MG63 (cell line): ENCODE data around the gene RP2. TPM values are rescaled to one million over a fixed set of nuclear protein-coding genes. Genes with fewer than 3 reads are reported as not detected.
A peak's percentile ranks its signal among the peaks of the same experiment; 100 is the strongest.

Source experiments
- DNase-seq: peaks from one replicate; pipeline ENCODE4 v3.0.0-alpha.2; 2020
- H3K27me3 ChIP-seq: fragments of 250-450 bp; sonication (Bioruptor Pico); 2 replicates; pipeline ENCODE4 v1.5.1; 2020; ENCODE audit warnings: mild to moderate bottlenecking, moderate library complexity
- H3K36me3 ChIP-seq: fragments of 250-450 bp; sonication (Bioruptor Pico); 2 replicates; pipeline ENCODE4 v1.5.1; 2020; ENCODE audit warnings: mild to moderate bottlenecking, moderate library complexity
- H3K4me3 ChIP-seq: fragments of 250-450 bp; sonication (Bioruptor Pico); 2 replicates; pipeline ENCODE4 v1.5.1; 2020; ENCODE audit warnings: mild to moderate bottlenecking, moderate library complexity
- H3K9me3 ChIP-seq: fragments of 250-450 bp; sonication (Bioruptor Pico); 2 replicates; pipeline ENCODE4 v1.5.1; 2020; ENCODE audit warnings: mild to moderate bottlenecking, moderate library complexity
- total RNA-seq: library from RNA; depleted of rRNA; stranded (reverse); fragments of >200 nt; shearing (Covaris generic); gene quantifications from 2 replicates; pipeline ENCODE4 v1.2.3, GENCODE V29; 2014; ENCODE audit warnings: low replicate concordance

RP2 gene
- total RNA-seq, 1 experiment from 2014 or later, result 6.3 TPM

DNA sequence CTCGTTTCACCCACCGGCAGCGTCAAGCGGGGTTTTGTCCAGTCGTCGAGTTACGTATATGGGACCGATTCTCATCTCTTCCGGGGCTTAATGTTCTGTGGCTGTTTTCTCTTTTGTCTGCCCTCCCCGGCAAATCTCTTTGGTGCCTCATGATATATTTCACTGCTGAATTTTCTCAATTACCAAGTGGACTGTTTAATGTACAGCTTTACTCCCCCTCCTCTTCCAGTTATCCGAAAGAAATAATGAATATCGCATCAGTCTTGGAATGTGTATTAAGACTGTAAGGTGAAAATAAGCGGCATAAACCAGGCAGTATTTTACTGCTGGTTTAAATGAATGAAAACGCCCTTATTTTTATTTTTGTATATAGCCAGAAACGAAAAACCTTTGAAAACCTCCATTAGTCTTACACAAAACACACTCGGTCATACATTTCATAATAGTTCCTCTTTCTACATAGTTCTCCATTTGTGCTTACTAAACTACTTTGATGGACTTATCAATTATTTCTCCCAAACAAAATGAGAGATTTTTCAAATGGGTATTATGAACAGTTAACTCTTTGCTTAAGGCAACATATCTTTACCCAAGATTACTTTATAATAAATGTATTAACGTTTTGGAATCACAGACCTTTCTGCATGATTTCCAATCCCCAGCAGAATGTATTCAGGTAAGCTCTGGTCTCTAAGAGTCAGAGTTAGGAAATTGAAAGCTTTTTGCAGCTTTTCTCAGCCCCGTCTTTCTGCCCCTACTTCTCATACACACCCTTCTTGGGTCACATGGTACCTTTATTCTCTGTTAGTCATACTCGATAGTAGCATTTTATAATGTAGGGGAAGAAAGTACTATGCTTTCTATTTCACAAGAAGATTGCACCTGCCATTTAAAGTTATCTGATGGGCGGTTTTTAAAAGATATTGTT is 979 bp downstream of the RP2 start:
- Histone ChIP-seq H3K36me3 (no peaks in the 10 kb centered on the region), H3K4me3 (peak overlapping the region; percentile 80), H3K27me3 (no peaks in the 10 kb centered on the region), H3K9me3 (no peaks in the 10 kb centered on the region)
- no peak for DNase-seq

DNA sequence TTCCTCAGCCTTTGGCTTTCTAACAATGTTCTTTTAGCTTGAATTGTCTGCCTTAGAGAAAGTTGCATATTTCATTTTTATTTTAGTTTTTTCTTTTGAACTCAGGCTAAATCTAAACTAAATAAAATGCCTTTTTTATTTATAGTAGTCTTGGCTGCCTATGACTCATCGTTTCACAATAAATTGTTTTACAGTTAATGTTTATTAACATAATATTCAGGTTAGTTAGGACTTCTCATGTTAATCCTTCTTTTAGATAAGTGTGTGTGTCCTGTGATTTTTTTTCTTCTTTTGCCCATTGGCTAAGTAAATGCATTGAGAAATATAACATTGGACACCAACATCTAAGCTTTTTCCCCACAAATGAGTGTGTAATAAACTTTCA is 1.6 kb downstream of the RP2 start:
- Histone ChIP-seq H3K9me3 (no peaks in the 10 kb centered on the region), H3K36me3 (no peaks in the 10 kb centered on the region), H3K27me3 (no peaks in the 10 kb centered on the region), H3K4me3 (peak overlapping the region; percentile 80)
- DNase-seq, result no peak

DNA sequence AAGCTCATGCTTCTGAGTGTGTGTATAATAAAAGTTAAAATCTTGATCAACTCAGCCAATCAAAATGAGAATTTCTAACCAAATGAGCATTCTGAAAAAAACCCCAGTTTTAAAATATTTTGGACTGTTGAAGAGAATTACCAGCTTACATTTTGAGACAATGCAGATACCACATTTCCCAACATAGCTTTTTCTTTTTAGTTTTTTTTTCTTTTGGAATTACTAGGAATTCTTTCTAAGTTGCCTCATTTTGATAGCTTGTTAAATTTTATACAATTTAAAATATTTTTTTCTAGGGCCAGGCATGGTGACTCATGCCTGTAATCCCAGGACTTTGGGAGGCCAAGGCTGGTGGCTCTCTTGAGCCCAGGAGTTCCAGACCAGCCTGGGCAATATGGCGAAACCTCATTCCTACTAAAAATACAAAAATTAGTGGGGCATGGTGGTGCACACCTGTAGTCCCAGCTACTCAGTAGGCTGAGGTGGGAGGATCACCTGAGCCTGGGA is 2.2 kb downstream of the RP2 start:
- Histone ChIP-seq H3K9me3 (no peaks in the 10 kb centered on the region), H3K4me3 (no peak overlapping the region; the same call in 1 of the 2 replicates), H3K27me3 (no peaks in the 10 kb centered on the region), H3K36me3 (no peaks in the 10 kb centered on the region)
- DNase-seq, result peak; percentile 2

DNA sequence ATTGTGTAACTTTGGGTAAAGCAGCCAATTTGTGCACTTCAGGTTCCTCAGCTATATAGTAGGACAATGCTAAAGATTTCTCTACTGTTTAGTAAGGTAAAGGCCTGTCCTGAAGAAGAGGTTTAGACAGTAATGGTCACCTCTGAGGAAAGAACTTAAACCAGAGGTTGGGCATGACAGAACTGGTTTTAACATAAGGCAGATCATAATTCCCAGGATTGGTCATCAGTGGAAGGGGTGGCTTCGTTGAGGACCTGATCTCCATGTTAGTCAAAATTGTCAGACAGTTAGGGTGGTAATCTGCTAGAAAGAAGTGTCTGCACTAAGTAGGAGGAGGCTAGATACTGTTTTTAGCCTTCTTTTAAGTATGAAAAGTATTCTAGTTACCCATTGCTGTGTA is 4.1 kb downstream of the RP2 start:
- Histone ChIP-seq H3K4me3 (no peak overlapping the region), H3K27me3 (no peaks in the 10 kb centered on the region), H3K36me3 (no peaks in the 10 kb centered on the region), H3K9me3 (no peaks in the 10 kb centered on the region)
- DNase-seq, result no peak

DNA sequence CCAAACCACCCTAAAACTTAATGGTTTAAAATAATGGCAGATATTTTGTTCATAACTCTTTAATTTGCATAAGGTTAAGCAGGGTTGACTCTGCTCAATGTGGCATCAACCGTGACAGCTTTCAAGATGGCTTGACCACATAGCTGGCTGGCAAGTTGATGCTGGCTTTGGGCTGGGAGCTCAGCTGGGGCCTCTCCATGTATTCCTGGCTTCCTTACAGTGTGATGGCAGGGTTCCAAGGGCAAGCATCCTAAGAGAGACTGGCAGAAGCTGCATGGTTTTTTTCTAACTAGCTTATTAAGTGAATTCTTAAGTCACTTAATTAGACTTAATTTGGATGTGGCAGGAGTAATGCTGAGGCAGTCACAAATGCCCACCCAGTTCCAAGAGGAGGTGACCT is 4.5 kb downstream of the RP2 start:
- Histone ChIP-seq H3K36me3 (no peaks in the 10 kb centered on the region), H3K9me3 (no peaks in the 10 kb centered on the region), H3K27me3 (no peaks in the 10 kb centered on the region), H3K4me3 (no peak overlapping the region)
- peak; percentile 58 for DNase-seq

DNA sequence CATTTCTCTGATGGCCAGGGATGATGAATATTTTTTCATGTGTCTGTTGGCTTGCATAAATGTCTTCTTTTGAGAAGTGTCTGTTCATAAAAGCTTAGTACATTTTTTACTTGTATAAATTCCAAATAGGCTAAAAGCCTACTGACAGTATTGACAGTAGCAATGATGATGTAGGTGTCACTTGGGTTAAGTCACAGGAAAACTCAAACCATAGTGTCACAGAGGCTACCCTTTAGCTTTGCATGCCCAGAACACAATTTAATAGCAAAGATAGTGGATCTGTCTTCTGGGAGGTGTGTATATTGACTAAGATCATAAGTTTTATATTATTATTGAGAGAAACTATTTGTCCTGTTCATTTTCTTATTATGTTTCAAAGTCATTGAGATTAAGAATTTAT is 8.1 kb downstream of the RP2 start:
- Histone ChIP-seq H3K27me3 (no peaks in the 10 kb centered on the region), H3K4me3 (no peak overlapping the region), H3K36me3 (no peaks in the 10 kb centered on the region), H3K9me3 (no peaks in the 10 kb centered on the region; the same call in 1 of the 2 replicates)
- no peak for DNase-seq

DNA sequence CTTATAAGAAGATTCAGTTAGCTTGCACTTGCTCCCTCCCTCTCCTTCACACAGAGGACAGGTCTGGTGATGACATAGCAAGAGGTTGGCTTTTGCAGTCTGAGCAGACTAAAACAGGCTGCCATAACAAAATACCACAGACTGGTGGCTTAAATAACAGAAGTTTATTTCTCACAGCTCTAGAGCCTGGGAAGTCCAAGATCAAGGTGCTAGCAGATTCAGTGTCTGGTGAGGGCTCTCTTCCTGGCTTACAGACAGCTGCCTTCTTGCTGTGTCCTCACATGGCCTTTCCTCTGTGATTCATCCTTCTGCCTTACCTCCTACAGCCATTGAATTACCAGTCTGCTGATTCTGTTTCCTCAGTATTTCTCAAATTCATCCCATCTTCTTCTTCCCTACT is 13.1 kb downstream of the RP2 start:
- no peaks in the 10 kb centered on the region for H3K27me3 ChIP-seq
- DNase-seq, result no peak
- no peaks in the 10 kb centered on the region; the same call in 1 of the 2 replicates for H3K9me3 ChIP-seq
- H3K36me3 ChIP-seq, result no peaks in the 10 kb centered on the region
- H3K4me3 ChIP-seq, result no peak overlapping the region

DNA sequence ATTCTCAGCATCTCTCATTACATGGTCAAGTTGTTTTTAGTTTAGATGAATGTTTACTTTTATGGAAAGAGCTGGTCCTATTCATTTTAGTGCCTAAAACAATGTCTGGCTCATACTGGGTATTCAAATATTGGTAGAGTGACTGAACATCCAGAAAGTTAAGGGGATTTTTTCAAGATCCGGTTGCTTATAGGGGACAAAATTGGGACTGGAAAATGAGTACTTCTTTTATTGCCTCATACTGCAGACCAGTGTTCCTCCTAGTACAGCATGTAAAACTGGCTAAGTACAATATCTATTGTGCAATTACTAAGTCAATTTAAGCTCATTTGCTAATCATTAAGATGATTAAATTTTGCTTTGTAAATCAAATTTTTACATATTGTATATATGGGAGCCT is 13.9 kb downstream of the RP2 start:
- DNase-seq, result no peak
- H3K36me3 ChIP-seq, result no peaks in the 10 kb centered on the region
- H3K27me3 ChIP-seq, result no peaks in the 10 kb centered on the region
- H3K4me3 ChIP-seq, result no peak overlapping the region
- H3K9me3 ChIP-seq, result no peaks in the 10 kb centered on the region; the same call in 1 of the 2 replicates

DNA sequence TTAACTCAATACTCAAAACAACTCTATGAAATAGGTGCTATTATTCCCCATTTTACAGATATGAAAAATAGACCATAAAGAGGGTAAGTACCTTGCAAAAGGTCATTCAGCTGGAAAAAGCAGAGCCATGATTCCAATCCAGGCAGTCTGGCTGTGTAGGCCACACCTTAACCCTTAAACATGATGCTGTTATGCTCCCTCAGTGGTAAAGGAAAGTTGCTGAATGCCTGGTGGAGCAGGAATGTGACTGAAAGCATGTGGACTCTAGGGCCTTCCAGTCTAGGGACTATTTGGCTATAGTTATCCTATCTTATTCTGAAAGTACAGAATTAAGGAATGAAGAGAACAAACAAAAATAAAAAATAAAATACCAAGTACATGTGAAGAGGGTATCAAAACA is 19.6 kb downstream of the RP2 start:
- H3K9me3 ChIP-seq, result no peaks in the 10 kb centered on the region
- no peaks in the 10 kb centered on the region for H3K27me3 ChIP-seq
- no peak for DNase-seq
- H3K4me3 ChIP-seq, result no peak overlapping the region
- H3K36me3 ChIP-seq, result no peaks in the 10 kb centered on the region

DNA sequence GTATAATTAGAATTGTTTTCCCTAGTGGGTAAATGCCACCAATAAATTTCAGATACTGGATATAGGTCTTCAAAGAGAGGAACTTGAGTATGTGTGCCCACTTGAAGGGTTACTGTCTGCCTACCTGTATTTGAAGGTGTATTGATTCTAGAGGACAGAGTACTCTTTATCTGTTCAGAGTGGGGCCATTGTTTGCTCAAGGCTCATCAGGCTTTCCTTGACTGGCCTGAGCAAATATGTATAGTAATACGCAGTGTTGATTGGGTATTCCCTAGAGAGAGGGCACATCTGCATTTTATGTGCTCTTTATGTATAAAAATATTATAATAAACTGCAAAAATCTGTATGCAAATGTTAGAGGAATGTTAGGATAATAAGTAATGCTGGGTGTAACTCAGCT is 23.7 kb downstream of the RP2 start:
- Histone ChIP-seq H3K4me3 (no peak overlapping the region), H3K36me3 (peaks cover 2% of the 10 kb centered on the region; the same call in 1 of the 2 replicates), H3K9me3 (no peaks in the 10 kb centered on the region)

DNA sequence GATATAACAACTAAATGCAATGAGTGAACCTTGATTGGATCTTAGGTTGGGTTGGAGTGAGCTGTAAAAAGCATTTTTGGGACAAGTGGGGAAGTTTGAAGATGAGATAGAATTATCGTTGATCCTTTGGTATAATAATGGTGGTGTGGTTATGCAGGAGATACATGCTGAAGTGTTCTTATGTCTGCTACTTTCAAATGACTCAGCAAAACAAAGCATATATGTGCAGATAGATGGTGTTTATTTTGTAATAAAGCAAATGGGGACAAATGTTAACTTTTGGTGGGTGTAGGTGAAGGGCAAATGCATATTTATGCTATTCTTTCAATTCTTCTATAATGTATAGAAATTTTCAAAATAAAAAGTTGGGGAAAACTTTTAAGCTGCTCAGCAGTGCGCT is 26.2 kb downstream of the RP2 start:
- no peaks in the 10 kb centered on the region for H3K27me3 ChIP-seq
- no peak overlapping the region for H3K4me3 ChIP-seq
- no peak for DNase-seq
- H3K36me3 ChIP-seq, result peaks cover 2% of the 10 kb centered on the region; the same call in 1 of the 2 replicates
- H3K9me3 ChIP-seq, result no peaks in the 10 kb centered on the region

More for the DNA sequence above, 23.7 kb downstream of the RP2 start:
- no peak for DNase-seq
- H3K27me3 ChIP-seq, result no peaks in the 10 kb centered on the region

DNA sequence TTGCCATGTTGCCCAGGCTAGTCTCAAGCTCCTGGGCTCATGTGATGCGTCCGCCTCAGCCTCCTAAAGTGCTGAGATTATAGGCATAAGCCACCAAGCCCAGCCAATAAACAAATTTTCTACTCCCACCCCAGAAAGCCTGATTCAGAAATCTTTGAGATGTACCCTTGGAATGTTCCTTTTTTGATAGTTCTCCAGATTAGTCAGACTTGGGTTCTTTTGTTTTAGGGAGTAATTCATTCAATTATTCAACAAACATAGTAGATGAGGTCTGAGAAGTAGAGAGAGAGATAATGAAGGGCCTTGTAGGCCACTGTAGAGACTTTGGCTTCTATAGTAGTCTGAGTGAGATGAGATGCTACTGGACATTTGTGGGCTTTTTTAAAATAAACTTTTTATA is 27.8 kb downstream of the RP2 start:
- Histone ChIP-seq H3K9me3 (no peaks in the 10 kb centered on the region), H3K4me3 (no peak overlapping the region), H3K36me3 (peaks cover 2% of the 10 kb centered on the region; the same call in 1 of the 2 replicates), H3K27me3 (no peaks in the 10 kb centered on the region)
- DNase-seq, result no peak

DNA sequence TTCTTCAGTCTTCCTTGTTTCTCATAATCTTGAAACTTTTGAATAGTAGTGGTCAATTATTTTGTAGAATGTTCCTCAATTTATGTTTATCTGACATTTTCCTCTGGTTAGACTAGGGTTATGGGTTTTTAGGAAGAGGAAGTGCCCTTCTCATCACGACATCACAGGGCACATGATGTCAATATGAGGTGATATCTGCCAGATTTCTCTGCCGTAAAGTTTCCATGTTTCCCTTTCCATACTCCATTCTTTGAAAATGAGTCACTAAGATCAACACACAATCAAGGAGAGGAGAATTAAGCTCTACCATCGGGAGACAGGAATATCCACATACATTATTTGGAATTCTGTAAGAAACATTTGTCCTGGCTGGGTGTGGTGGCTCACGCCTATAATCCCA is 28.4 kb downstream of the RP2 start:
- Histone ChIP-seq H3K27me3 (no peaks in the 10 kb centered on the region), H3K4me3 (no peak overlapping the region), H3K9me3 (no peaks in the 10 kb centered on the region), H3K36me3 (peaks cover 2% of the 10 kb centered on the region; the same call in 1 of the 2 replicates)
- DNase-seq, result no peak

DNA sequence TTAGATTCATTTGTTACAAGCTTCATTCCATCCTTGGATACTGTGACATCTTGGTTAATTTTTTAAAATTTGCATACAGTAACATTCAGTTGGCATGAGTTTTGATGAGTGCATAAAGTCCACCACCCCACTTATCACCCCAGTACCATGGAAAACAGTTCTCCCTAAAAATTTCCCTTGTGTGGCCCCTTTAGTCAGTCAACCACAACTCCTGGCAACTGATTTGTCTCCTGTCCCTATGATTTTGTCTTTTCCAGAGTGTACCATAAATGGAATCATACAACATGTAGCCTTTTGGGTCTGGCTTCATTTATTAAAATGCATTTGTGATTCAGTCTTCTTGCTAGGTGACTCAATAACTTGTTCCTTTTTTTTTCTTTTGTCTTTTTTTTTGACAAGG is 29.9 kb downstream of the RP2 start:
- no peaks in the 10 kb centered on the region for H3K9me3 ChIP-seq

DNA sequence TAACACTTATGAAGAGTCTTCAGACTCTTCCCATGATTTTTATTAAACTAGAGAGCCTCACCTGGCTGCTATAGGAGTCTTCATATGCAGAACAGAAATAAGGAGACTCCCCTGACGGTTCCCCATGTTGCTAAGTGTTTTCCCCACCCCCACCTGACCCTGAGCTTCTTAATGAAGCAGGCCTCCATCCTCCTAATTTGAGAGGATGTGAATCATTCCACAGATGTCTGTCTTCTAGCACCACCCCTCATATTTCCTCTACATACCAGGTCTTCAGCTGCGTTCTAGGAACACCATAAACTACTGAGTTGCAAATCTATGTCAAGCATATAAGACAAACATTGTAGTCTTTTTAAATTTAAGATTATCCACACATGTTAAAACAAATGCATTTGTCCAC is 36.9 kb downstream of the RP2 start:
- no peak for DNase-seq
- Histone ChIP-seq H3K36me3 (no peaks in the 10 kb centered on the region), H3K27me3 (no peaks in the 10 kb centered on the region), H3K9me3 (no peaks in the 10 kb centered on the region), H3K4me3 (no peak overlapping the region)

More for the DNA sequence above, 29.9 kb downstream of the RP2 start:
- no peaks in the 10 kb centered on the region for H3K27me3 ChIP-seq
- peaks cover 2% of the 10 kb centered on the region; the same call in 1 of the 2 replicates for H3K36me3 ChIP-seq
- H3K4me3 ChIP-seq, result no peak overlapping the region
- no peak for DNase-seq

DNA sequence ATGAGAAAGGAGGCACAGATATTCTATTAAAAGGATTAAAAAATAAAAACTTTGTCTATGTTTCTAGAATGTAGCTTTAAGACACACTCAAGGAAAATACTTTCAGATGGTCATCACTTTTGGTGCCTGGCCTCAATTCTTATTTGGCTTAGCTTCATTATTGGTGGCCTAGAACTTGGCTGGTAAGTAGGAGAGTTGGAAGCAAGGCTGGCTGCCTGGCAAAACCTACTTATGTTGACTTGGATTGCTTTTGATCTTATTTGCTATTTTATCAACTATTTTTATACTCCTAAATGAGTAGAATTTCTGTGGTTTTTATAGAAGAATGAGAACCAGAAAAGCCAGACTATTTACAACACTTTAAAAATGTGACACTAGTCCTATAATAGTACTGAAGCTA is 40.1 kb downstream of the RP2 start:
- Histone ChIP-seq H3K36me3 (no peaks in the 10 kb centered on the region), H3K27me3 (no peaks in the 10 kb centered on the region), H3K9me3 (no peaks in the 10 kb centered on the region), H3K4me3 (no peak overlapping the region)
- DNase-seq, result no peak

DNA sequence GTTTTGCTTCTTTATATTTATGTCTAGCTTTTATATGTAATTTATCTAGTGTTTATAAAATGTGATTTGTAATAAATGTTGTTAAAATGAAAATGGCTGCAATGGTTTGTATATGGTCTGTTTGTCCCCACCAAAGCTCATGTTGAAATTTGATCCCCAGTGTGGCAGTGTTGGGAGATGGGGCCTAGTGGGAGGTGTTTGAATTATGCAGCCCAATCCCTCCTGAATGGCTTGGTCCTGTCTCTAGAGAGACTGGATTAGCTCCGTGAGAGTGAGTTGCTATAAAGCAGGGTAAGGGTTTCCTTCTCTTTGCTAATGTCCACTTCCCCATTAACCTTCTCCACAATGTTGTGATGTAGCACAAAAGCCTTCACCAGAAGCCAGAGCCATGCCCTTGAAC is 45.4 kb downstream of the RP2 start:
- Histone ChIP-seq H3K9me3 (no peaks in the 10 kb centered on the region), H3K27me3 (no peaks in the 10 kb centered on the region)
- DNase-seq, result no peak

DNA sequence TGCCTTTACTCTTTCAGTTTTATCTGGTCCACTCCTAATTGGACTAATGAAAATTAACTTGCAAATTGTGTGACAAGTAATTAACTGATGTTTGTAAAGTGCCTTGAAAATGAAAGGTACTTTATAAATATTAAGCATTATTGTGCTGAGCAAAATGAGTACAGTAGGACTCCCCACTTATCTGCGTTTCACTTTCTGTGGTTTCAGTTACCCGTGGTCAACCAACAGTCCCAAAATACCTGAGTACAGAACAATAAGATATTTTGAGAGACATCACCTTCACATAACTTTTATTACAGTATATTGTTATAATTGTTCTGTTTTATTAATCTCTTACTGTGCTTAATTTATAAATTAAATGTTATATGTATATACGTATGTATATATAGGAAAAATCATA is 48.0 kb downstream of the RP2 start:
- no peaks in the 10 kb centered on the region for H3K27me3 ChIP-seq
- H3K36me3 ChIP-seq, result no peaks in the 10 kb centered on the region
- H3K9me3 ChIP-seq, result no peaks in the 10 kb centered on the region
- DNase-seq, result no peak
- no peak overlapping the region for H3K4me3 ChIP-seq

More for the DNA sequence above, 45.4 kb downstream of the RP2 start:
- H3K4me3 ChIP-seq, result no peak overlapping the region
- no peaks in the 10 kb centered on the region for H3K36me3 ChIP-seq
